Lower lobe of right lung (tissue), 2 donors: ENCODE measurements around the gene TSN. TPM values are rescaled to one million over a fixed set of nuclear protein-coding genes. Genes with fewer than 3 reads are reported as not detected.

Experiments used
- ATAC-seq, 2 donors: fragments of 200-7000 bp; cut with Tn5 transposase; one replicate each; pipeline ENCODE4 v1.9.1; 2020 to 2022; ENCODE audit warnings: mild to moderate bottlenecking in 2 of 2, moderate library complexity in 2 of 2
- DNase-seq: peaks from one replicate; pipeline ENCODE4 v3.0.0-alpha.2; 2020
- H3K27ac ChIP-seq: fragments of 200-600 bp; one replicate; pipeline ENCODE4 v1.8.0; 2022
- H3K27me3 ChIP-seq: fragments of 200-600 bp; one replicate; pipeline ENCODE4 v1.8.0; 2022; ENCODE audit warnings: low read depth
- H3K36me3 ChIP-seq: fragments of 200-600 bp; one replicate; pipeline ENCODE4 v1.8.0; 2022; ENCODE audit warnings: mild to moderate bottlenecking
- H3K4me1 ChIP-seq: fragments of 200-600 bp; one replicate; pipeline ENCODE4 v1.8.0; 2022
- H3K4me3 ChIP-seq: fragments of 200-600 bp; one replicate; pipeline ENCODE4 v1.8.0; 2022; ENCODE audit warnings: mild to moderate bottlenecking
- H3K9me3 ChIP-seq: fragments of 200-600 bp; one replicate; pipeline ENCODE4 v1.8.0; 2022
- CTCF ChIP-seq: fragments of 200-600 bp; IDR thresholded peaks from one replicate; pipeline ENCODE4 v1.8.0; 2022; ENCODE audit warnings: antibody characterized with exemption, mild to moderate bottlenecking
- intact Hi-C: fragments of 100-400 bp; cut with DNase I; formaldehyde crosslinking; loops from one replicate; pipeline ENCODE4 v1.11.0; 2022
- total RNA-seq: library from RNA; stranded (reverse); fragmentation: NEBNext Ultra II Directional; extraction: Animal tissue kit (Norgen Biotek cat#: 25700); gene quantifications from one replicate; pipeline ENCODE4 v1.2.1, GENCODE V29; 2021
- donor health status: DM: no; HTN: yes; CAD: no; lungs with severe emphysema.

The TSN gene
- total RNA-seq, 1 donor from 2014 or later: 36.2 TPM

- no peaks in the 10 kb centered on the region for H3K36me3 ChIP-seq
- no peak for ATAC-seq
- DNase-seq: no peak
- no peaks in the 10 kb centered on the region for H3K4me1 ChIP-seq
- intact Hi-C loops: no loop called here
- no peak overlapping the region for H3K4me3 ChIP-seq
- no peak overlapping the region for H3K27ac ChIP-seq
- H3K9me3 ChIP-seq: no peaks in the 10 kb centered on the region
- TF ChIP-seq CTCF: no peak
- H3K27me3 ChIP-seq: no peaks in the 10 kb centered on the region
Measured at GRCh38 chr2:121778741-121779487, 23.5 kb downstream of the TSN start.

- Histone ChIP-seq H3K4me1 (no peaks in the 10 kb centered on the region), H3K4me3 (no peak overlapping the region), H3K9me3 (no peaks in the 10 kb centered on the region), H3K27me3 (no peaks in the 10 kb centered on the region), H3K27ac (no peak overlapping the region), H3K36me3 (no peaks in the 10 kb centered on the region)
- DNase-seq: no peak
- no peak for TF ChIP-seq CTCF
- no peak for ATAC-seq
- intact Hi-C loops: no loop called here
Measured at GRCh38 chr2:121783180-121783579, 27.7 kb downstream of the TSN start.

- H3K27me3 ChIP-seq: peaks cover 3% of the 10 kb centered on the region
- H3K4me3 ChIP-seq: no peak overlapping the region
- no peaks in the 10 kb centered on the region for H3K4me1 ChIP-seq
- no peaks in the 10 kb centered on the region for H3K9me3 ChIP-seq
- no peak for TF ChIP-seq CTCF
- H3K36me3 ChIP-seq: no peaks in the 10 kb centered on the region
- H3K27ac ChIP-seq: no peak overlapping the region
- DNase-seq (no peak), ATAC-seq (no peak)
- intact Hi-C loops: no loop called here
Measured at GRCh38 chr2:121788685-121789084, 33.2 kb downstream of the TSN start.

- DNase-seq (no peak), ATAC-seq (peak; percentile 54 to 65)
- no peaks in the 10 kb centered on the region for H3K36me3 ChIP-seq
- H3K4me1 ChIP-seq: no peaks in the 10 kb centered on the region
- no peaks in the 10 kb centered on the region for H3K9me3 ChIP-seq
- H3K4me3 ChIP-seq: no peak overlapping the region
- peaks cover 3% of the 10 kb centered on the region for H3K27me3 ChIP-seq
- no peak overlapping the region for H3K27ac ChIP-seq
- intact Hi-C loops: no loop called here
- TF ChIP-seq CTCF: no peak
Measured at GRCh38 chr2:121790276-121790956, 35.0 kb downstream of the TSN start.

DNA sequence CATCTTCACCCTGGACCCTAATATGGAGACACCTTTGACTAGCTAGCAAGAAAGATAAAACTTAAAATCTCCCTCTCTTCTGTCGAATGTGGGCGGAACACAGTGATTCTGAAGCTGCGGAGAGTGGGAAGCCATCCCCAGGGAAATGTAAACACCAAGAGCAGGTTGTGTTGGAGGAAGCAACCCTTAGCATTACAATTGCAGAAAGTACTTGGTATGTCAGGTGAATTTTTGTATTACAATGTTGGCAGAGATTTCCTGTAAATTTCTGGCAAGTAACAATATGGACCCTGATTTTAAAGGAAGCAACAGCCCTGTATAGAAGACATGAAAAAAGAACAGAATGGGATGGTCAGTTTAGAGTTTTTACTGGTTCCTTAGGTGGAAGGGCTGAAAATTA, 35.8 kb downstream of the TSN start:
- intact Hi-C loops: no loop called here
- no peak for DNase-seq
- no peak for ATAC-seq
- H3K27ac ChIP-seq: no peak overlapping the region
- TF ChIP-seq CTCF: no peak
- no peaks in the 10 kb centered on the region for H3K9me3 ChIP-seq
- no peaks in the 10 kb centered on the region for H3K36me3 ChIP-seq
- no peak overlapping the region for H3K4me3 ChIP-seq
- peaks cover 3% of the 10 kb centered on the region for H3K27me3 ChIP-seq
- no peaks in the 10 kb centered on the region for H3K4me1 ChIP-seq
